ENCODE results near the gene EEF1A2.

EEF1A2 gene

DNA sequence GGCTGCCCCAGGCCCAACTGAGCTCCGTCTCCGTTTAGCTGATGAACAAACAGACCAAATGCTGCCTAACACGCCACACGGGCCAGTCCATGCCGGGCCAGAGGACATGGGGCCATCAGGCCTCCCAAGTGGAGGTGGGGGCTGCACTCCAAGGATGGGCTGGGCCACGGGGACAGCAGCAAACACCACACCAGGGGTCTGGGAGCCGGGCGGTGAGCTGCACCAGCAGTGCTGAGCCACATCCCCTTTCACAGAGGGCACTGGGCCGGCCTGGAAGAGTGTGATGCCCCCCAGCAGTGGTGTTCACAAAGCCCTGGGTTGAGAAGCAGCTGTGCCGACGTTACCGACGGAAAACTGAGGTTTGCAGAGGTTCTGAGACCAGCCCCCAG lies 29.2 kb downstream of the EEF1A2 start:
- TF ChIP-seq ZNF8 (CRISPR knock-in tag; IDR thresholded peaks at IDR 0.05) (no peak), BACH2 (CRISPR knock-in tag; IDR thresholded peaks at IDR 0.05; ENCODE audit: borderline replicate concordance) (no peak), POU6F1 (CRISPR knock-in tag; IDR thresholded peaks at IDR 0.05; ENCODE audit: borderline replicate concordance, low read depth) (no peak), GLIS3 (CRISPR knock-in tag; IDR thresholded peaks at IDR 0.05) (no peak)
- TF ChIP-seq, protein P1, sequence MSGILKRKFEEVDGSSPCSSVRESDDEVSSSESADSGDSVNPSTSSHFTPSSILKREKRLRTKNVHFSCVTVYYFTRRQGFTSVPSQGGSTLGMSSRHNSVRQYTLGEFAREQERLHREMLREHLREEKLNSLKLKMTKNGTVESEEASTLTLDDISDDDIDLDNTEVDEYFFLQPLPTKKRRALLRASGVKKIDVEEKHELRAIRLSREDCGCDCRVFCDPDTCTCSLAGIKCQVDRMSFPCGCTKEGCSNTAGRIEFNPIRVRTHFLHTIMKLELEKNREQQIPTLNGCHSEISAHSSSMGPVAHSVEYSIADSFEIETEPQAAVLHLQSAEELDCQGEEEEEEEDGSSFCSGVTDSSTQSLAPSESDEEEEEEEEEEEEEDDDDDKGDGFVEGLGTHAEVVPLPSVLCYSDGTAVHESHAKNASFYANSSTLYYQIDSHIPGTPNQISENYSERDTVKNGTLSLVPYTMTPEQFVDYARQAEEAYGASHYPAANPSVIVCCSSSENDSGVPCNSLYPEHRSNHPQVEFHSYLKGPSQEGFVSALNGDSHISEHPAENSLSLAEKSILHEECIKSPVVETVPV (CRISPR knock-in tag; IDR thresholded peaks at IDR 0.05), result no peak
- ATAC-seq, result no peak

GRCh38 chr20:63469019-63469712 lies 29.7 kb downstream of the EEF1A2 start:
- no peak for TF ChIP-seq TOX (CRISPR knock-in tag; IDR thresholded peaks at IDR 0.05; ENCODE audit: borderline replicate concordance)
- no peak for TF ChIP-seq ISL1 (CRISPR knock-in tag; IDR thresholded peaks at IDR 0.05)
- no peak for TF ChIP-seq ESRRG (CRISPR knock-in tag; IDR thresholded peaks at IDR 0.05)
- TF ChIP-seq BACH2 (CRISPR knock-in tag; IDR thresholded peaks at IDR 0.05; ENCODE audit: borderline replicate concordance), result no peak
- no peak for TF ChIP-seq PATZ1 (CRISPR knock-in tag; IDR thresholded peaks at IDR 0.05; ENCODE audit: borderline replicate concordance)
- TF ChIP-seq POU6F1 (CRISPR knock-in tag; IDR thresholded peaks at IDR 0.05; ENCODE audit: borderline replicate concordance, low read depth), result no peak
- no peak for TF ChIP-seq ZFP30 (CRISPR knock-in tag; IDR thresholded peaks at IDR 0.05)
- TF ChIP-seq, protein P2, sequence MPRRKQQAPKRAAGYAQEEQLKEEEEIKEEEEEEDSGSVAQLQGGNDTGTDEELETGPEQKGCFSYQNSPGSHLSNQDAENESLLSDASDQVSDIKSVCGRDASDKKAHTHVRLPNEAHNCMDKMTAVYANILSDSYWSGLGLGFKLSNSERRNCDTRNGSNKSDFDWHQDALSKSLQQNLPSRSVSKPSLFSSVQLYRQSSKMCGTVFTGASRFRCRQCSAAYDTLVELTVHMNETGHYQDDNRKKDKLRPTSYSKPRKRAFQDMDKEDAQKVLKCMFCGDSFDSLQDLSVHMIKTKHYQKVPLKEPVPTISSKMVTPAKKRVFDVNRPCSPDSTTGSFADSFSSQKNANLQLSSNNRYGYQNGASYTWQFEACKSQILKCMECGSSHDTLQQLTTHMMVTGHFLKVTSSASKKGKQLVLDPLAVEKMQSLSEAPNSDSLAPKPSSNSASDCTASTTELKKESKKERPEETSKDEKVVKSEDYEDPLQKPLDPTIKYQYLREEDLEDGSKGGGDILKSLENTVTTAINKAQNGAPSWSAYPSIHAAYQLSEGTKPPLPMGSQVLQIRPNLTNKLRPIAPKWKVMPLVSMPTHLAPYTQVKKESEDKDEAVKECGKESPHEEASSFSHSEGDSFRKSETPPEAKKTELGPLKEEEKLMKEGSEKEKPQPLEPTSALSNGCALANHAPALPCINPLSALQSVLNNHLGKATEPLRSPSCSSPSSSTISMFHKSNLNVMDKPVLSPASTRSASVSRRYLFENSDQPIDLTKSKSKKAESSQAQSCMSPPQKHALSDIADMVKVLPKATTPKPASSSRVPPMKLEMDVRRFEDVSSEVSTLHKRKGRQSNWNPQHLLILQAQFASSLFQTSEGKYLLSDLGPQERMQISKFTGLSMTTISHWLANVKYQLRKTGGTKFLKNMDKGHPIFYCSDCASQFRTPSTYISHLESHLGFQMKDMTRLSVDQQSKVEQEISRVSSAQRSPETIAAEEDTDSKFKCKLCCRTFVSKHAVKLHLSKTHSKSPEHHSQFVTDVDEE (CRISPR knock-in tag; IDR thresholded peaks at IDR 0.05), result no peak
- no peak for TF ChIP-seq GLIS3 (CRISPR knock-in tag; IDR thresholded peaks at IDR 0.05)
- no peak for TF ChIP-seq ZFP3 (CRISPR knock-in tag; IDR thresholded peaks at IDR 0.05)
- no peak for TF ChIP-seq CSDC2 (CRISPR knock-in tag; IDR thresholded peaks at IDR 0.05)
- TF ChIP-seq PPARA (CRISPR knock-in tag; IDR thresholded peaks at IDR 0.05; ENCODE audit: borderline replicate concordance), result no peak
- no peak for TF ChIP-seq ZNF8 (CRISPR knock-in tag; IDR thresholded peaks at IDR 0.05)
- ATAC-seq, result no peak

DNA sequence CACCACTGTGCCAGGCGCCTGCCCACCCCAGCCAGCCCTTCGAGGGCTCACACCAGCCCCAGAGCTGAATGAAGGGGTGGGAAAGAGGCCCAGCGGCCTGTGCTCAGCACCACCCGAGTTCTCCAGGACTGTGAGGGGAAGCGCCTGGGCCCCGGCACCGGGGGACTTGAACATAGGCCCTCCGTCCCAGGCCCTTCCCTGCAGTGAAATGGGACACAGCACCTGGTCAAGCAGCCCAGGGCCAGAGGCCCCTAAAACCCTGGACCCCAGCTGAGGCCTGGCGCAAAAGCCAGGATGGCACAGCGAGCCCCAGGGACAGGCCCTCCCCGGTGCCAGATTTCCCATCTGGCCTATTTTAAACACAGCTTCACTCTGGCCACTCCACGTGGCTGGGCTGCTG lies 30.5 kb downstream of the EEF1A2 start:
- ATAC-seq, result no peak
- TF ChIP-seq ESRRG (CRISPR knock-in tag; IDR thresholded peaks at IDR 0.05) (no peak), RARB (CRISPR knock-in tag; IDR thresholded peaks at IDR 0.05) (no peak)

GRCh38 chr20:63467294-63468083 lies 31.4 kb downstream of the EEF1A2 start:
- no peak for ATAC-seq
- TF ChIP-seq PPARA (CRISPR knock-in tag; IDR thresholded peaks at IDR 0.05; ENCODE audit: borderline replicate concordance) (no peak), TCF4 (CRISPR knock-in tag; IDR thresholded peaks at IDR 0.05; ENCODE audit: borderline replicate concordance) (no peak), ZC3H10 (CRISPR knock-in tag; IDR thresholded peaks at IDR 0.05) (no peak), CREB5 (CRISPR knock-in tag; IDR thresholded peaks at IDR 0.05; ENCODE audit: low read depth) (no peak), ARNTL (CRISPR knock-in tag; IDR thresholded peaks at IDR 0.05; ENCODE audit: borderline replicate concordance, low read depth) (no peak), ZFP30 (CRISPR knock-in tag; IDR thresholded peaks at IDR 0.05) (no peak), TOX (CRISPR knock-in tag; IDR thresholded peaks at IDR 0.05; ENCODE audit: borderline replicate concordance) (no peak), ESRRG (CRISPR knock-in tag; IDR thresholded peaks at IDR 0.05) (no peak)

All from SK-N-SH treated with all-trans-retinoic acid at 6 μM for 48 hours (cell line).